HepG2 (cell line): ENCODE measurements around the gene LRIG1. TPM values are rescaled to one million over a fixed set of nuclear protein-coding genes. Genes with fewer than 3 reads are reported as not detected.

Experiments
- BRCA1 ChIP-seq: sonication (generic); formaldehyde crosslinking; IDR thresholded peaks from 2 replicates; pipeline ENCODE4 v1.4.0; 2020; ENCODE audit warnings: missing genetic modification reagents
- CBFB ChIP-seq: sonication (generic); formaldehyde crosslinking; IDR thresholded peaks from 2 replicates; pipeline ENCODE4 v1.4.0; 2020; ENCODE audit warnings: missing genetic modification reagents
- CREB3 ChIP-seq: sonication (generic); formaldehyde crosslinking; IDR thresholded peaks from 2 replicates; pipeline ENCODE4 v1.5.0; 2020; ENCODE audit warnings: missing genetic modification reagents
- HHEX ChIP-seq: IDR thresholded peaks from 2 replicates; pipeline ENCODE4 v1.6.1; 2016; ENCODE audit warnings: control low read depth
- HIVEP1 ChIP-seq: sonication (generic); formaldehyde crosslinking; IDR thresholded peaks from 2 replicates; pipeline ENCODE4 v1.4.0; 2020; ENCODE audit warnings: mild to moderate bottlenecking, missing genetic modification reagents
- HMGXB3 ChIP-seq: sonication (generic); formaldehyde crosslinking; IDR thresholded peaks from 2 replicates; pipeline ENCODE4 v1.4.0; 2020; ENCODE audit warnings: missing genetic modification reagents, borderline replicate concordance
- HNRNPUL1 ChIP-seq: fragments of 200-400 bp; formaldehyde crosslinking; IDR thresholded peaks from 2 replicates; pipeline ENCODE4 v1.6.1; 2017; ENCODE audit warnings: low read depth, mild to moderate bottlenecking, low read length, moderate library complexity
- JARID2 ChIP-seq: sonication (generic); formaldehyde crosslinking; IDR thresholded peaks from 2 replicates; pipeline ENCODE4 v1.8.1; 2023; ENCODE audit warnings: missing genetic modification reagents, inconsistent platforms; ENCODE audit not compliant: insufficient replicate concordance
- KDM6A ChIP-seq: IDR thresholded peaks from 2 replicates; pipeline ENCODE4 v1.6.1; 2016; ENCODE audit warnings: low read depth
- PRPF4 ChIP-seq: fragments of 200-400 bp; formaldehyde crosslinking; IDR thresholded peaks from 2 replicates; pipeline ENCODE4 v1.6.1; 2016; ENCODE audit warnings: low read length, low read depth; ENCODE audit not compliant: poor library complexity, severe bottlenecking
- SNAPC4 ChIP-seq: sonication (generic); formaldehyde crosslinking; IDR thresholded peaks from 2 replicates; pipeline ENCODE4 v1.4.0; 2020; ENCODE audit warnings: mild to moderate bottlenecking, missing genetic modification reagents
- TBX2 ChIP-seq: sonication (generic); formaldehyde crosslinking; IDR thresholded peaks from 2 replicates; pipeline ENCODE4 v1.5.0; 2020; ENCODE audit warnings: missing genetic modification reagents, mild to moderate bottlenecking, borderline replicate concordance
- ZNF781 ChIP-seq: sonication (generic); formaldehyde crosslinking; IDR thresholded peaks from 2 replicates; pipeline ENCODE4 v1.5.1; 2020; ENCODE audit warnings: borderline replicate concordance, mild to moderate bottlenecking, missing genetic modification reagents; ENCODE audit errors: not compliant biosample characterization
- polyA plus RNA-seq, 8 experiments: library from polyadenylated mRNA; depleted of rRNA in 3 of 8; stranded (reverse) in 7 of 8; unstranded in 1 of 8; fragments of >200 nt; fragmentation: Illumina TruSeq in 4 of 8; extraction: Trizol in 4 of 8; gene quantifications; 2 replicates each; pipeline versions ENCODE4 v1.2.1 to v1.2.3, GENCODE V29; 2011 to 2016; ENCODE audit warnings: low read depth in 4 of 8, missing spikeins in 1 of 8, mixed read lengths in 1 of 8; ENCODE audit not compliant: insufficient read depth in 1 of 8
- total RNA-seq, 5 experiments: library from RNA; depleted of rRNA; stranded (reverse); fragments of >200 nt; fragmentation: Illumina TruSeq; extraction: Trizol; gene quantifications; 2 replicates each; pipeline ENCODE4 v1.2.3, GENCODE V29; 2016; ENCODE audit warnings: low read depth in 1 of 5
- TF ChIP-seq, protein P1 (sequence below): sonication (generic); formaldehyde crosslinking; IDR thresholded peaks from 2 replicates; pipeline ENCODE4 v1.4.0; 2020; ENCODE audit warnings: low read depth, mild to moderate bottlenecking, missing genetic modification reagents
- TF ChIP-seq, protein P2 (sequence below): IDR thresholded peaks from 2 replicates; pipeline ENCODE4 v1.6.1; 2016; ENCODE audit warnings: low read depth

Gene LRIG1
- total and polyA plus RNA-seq, 2 of the 13 experiments (the other 11 are each of a cell fraction or from before 2014, with no cell fraction given): 17.8 to 24.8 TPM

DNA sequence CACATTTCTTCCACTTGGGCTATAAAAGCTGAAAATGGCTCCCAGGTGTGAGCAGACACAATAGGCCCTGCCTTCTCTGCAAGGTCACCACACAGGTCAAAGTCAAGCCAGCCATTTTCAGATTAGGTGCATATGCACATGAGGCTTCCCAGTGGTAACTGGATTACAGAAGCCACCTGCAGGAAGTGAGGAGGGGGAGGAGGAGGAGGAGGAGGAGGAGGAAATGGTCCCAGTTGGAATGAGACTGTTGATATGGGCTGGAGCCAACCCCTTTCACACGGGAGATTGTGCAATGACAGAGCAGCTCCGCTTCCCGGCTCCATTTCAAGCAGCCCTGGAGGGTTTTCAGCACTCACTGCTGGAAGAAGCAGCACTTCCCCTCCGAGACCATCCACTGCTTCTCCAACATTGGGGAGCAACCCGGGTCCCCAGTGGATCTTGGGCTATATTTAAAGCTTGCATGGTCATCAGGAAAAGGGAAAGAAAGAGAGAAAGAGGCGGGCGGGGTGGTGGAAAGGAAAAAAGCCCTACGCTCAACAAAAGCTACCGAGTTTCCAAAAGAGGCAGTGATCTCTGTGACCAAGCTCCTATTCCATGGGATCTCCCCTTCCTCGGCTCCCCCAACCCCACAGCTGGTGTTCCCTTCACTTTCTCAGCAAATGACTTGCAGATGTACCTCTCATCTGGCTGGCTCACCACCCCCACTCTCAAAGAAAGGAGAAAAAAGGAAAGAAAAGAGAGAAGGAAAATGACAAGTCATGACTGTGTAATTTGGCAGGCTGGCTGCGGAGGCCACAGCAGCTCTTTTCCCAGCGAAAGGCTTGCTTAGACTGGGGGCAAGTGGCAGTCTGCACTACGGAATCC lies 58.3 kb downstream of the LRIG1 start (continued):
- TF ChIP-seq CREB3 (CRISPR knock-in tag) (no peak), TBX2 (CRISPR knock-in tag) (peak; percentile 76), ZNF781 (CRISPR knock-in tag) (no peak), CBFB (CRISPR knock-in tag) (no peak), PRPF4 (no peak), HMGXB3 (CRISPR knock-in tag) (no peak), HIVEP1 (no peak), KDM6A (CRISPR knock-in tag) (no peak), HHEX (CRISPR knock-in tag) (no peak), JARID2 (CRISPR knock-in tag) (no peak), SNAPC4 (CRISPR knock-in tag) (no peak), HNRNPUL1 (no peak), BRCA1 (CRISPR knock-in tag) (no peak)
- TF ChIP-seq, protein P1, sequence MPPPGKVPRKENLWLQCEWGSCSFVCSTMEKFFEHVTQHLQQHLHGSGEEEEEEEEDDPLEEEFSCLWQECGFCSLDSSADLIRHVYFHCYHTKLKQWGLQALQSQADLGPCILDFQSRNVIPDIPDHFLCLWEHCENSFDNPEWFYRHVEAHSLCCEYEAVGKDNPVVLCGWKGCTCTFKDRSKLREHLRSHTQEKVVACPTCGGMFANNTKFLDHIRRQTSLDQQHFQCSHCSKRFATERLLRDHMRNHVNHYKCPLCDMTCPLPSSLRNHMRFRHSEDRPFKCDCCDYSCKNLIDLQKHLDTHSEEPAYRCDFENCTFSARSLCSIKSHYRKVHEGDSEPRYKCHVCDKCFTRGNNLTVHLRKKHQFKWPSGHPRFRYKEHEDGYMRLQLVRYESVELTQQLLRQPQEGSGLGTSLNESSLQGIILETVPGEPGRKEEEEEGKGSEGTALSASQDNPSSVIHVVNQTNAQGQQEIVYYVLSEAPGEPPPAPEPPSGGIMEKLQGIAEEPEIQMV (CRISPR knock-in tag): no peak
- TF ChIP-seq, protein P2, sequence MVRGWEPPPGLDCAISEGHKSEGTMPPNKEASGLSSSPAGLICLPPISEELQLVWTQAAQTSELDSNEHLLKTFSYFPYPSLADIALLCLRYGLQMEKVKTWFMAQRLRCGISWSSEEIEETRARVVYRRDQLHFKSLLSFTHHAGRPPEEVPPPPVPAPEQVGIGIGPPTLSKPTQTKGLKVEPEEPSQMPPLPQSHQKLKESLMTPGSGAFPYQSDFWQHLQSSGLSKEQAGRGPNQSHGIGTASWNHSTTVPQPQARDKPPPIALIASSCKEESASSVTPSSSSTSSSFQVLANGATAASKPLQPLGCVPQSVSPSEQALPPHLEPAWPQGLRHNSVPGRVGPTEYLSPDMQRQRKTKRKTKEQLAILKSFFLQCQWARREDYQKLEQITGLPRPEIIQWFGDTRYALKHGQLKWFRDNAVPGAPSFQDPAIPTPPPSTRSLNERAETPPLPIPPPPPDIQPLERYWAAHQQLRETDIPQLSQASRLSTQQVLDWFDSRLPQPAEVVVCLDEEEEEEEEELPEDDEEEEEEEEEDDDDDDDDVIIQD: no peak; the same call in 1 of the 2 replicates
